ENCODE data around the gene ARHGAP26.

The ARHGAP26 gene, protein sequence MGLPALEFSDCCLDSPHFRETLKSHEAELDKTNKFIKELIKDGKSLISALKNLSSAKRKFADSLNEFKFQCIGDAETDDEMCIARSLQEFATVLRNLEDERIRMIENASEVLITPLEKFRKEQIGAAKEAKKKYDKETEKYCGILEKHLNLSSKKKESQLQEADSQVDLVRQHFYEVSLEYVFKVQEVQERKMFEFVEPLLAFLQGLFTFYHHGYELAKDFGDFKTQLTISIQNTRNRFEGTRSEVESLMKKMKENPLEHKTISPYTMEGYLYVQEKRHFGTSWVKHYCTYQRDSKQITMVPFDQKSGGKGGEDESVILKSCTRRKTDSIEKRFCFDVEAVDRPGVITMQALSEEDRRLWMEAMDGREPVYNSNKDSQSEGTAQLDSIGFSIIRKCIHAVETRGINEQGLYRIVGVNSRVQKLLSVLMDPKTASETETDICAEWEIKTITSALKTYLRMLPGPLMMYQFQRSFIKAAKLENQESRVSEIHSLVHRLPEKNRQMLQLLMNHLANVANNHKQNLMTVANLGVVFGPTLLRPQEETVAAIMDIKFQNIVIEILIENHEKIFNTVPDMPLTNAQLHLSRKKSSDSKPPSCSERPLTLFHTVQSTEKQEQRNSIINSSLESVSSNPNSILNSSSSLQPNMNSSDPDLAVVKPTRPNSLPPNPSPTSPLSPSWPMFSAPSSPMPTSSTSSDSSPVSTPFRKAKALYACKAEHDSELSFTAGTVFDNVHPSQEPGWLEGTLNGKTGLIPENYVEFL

DNA sequence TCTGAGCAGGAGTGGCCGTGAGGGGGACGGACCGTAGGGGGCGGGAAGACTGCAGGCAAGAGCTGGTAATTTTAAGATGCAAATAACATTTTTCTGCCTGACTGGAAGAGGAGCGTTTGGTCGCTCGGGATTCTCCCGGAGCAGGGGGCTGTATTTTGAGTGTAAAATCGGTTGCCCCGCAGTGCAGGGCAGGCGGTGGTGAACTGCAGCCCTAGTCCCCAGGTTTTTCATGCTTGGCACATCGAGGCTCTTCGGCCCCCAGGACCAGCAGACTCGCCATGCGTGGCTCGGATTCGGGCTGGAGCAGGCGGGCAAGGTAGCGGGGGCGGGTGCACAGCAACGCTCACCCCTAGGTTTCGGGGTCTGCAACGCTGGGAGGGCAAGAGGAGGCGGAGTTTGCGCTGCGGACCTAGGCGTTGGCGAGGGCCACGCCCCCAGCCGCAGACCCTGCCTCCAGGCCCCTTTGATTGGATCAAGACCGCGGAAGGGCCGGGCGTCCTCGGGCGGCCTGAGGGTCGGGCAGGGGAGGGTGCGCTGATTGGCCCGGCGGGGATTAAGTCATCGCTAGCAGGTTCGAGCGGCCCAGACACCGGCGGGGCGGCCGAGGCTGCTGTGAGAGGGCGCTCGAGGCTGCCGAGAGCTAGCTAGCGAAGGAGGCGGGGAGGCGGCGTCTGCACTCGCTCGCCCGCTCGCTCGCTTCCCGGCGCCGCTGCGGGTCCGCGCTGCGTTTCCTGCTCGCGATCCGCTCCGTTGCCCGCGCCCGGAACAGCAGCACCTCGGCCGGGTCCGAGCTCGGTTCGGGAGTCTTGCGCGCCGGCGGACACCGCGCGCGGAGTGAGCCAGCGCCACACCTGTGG, at the start of gene ARHGAP26:
Gene ARHGAP26, plus strand, starts transcription at position 585 of the 857 bp plus-strand sequence. CDS start 385 bp downstream, outside the sequence.
- peak; percentile 94 for DNase-seq (ENCODE audit: low spot score)

DNA sequence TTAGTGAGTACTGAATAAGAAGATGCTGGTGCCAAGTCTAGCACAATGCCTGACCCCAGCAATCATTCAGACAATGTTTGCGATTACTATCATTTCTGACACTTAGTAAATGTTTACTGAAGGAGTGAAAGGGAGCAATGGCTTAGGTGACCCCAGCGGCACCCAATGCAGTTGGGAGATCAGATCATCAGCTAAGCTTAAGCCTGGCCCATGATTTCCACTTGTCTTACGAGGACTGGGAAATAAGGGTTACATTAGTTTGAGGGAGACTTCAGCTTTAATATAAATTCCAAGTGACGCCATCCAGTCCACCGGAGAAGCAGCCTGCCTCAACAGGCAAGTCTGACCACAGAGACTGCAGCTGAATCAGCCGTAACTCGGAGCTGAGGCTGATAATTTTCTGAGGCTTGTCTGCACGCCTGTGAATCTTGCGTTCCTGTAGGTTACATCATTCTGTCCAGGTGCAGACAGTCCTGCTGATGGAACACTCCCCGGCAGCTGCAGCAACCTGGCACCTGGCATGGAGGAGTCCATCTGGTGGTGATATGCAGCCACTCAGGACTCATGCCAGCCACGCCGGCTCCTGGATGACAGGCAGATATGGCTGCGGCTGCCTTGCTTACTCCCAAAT, 49.4 kb upstream of the ARHGAP26 start:
- DNase-seq (ENCODE audit: low spot score), result no peak

DNA sequence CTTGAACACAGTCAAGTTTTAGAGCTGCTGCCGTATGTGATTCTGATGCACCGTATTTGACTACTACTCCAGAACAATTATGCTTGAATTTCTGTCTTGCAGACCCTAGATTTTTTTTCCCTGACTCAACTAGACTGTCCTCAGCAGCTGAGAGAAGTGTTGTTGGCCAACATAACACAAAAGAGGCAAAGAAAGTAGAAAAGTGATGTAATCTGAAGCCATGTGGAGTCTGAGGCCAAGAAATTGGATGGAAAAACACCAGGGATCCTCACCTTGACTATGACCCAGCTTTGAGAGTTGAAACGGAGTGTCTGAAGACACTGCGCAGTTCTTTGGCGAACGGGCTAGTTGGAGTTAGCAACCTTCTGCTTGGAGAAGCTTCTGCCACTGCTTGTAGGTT, 48.0 kb upstream of the ARHGAP26 start:
- DNase-seq (ENCODE audit: low spot score), result no peak

DNA sequence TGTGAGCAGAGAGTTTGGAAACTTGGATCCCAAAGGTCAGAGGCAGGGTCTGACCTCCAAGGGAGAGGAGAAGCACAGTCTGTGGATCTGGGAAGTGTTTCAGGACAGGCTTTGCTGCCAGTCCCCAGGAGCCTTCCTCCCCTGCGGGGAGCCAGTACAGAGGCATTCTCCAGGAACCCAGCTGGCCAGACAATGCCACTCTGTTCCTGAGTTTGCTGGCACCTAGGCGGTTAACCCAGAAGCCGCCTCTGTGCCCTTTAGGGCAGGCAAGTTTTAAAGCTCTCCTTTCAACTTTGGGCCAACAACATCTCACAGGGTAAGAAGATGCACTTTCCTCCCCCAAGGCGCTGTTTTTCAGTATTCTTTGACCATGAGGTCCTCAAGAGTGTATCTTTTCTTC, 47.3 kb upstream of the ARHGAP26 start:
- DNase-seq (ENCODE audit: low spot score), result no peak

DNA sequence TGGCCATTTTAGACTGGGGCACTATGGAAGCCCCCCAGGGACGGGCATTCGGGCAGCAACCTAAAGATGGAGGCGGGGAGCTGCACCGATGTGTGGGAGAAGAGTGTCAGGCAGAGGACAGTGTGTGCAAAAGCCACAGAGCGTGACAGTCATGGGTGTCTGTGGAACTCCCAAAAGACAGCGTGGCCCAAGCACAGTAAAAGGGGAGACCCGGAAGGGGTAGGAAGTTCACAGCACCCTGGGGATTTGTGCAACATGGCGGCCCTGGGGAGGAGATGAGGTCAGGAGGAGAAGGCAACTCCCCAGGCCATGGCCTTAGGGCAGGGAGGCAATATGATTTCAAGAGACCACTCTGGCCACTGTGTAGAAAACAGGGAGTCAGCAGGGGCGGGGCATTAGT, 45.4 kb upstream of the ARHGAP26 start:
- DNase-seq (ENCODE audit: low spot score), result no peak

DNA sequence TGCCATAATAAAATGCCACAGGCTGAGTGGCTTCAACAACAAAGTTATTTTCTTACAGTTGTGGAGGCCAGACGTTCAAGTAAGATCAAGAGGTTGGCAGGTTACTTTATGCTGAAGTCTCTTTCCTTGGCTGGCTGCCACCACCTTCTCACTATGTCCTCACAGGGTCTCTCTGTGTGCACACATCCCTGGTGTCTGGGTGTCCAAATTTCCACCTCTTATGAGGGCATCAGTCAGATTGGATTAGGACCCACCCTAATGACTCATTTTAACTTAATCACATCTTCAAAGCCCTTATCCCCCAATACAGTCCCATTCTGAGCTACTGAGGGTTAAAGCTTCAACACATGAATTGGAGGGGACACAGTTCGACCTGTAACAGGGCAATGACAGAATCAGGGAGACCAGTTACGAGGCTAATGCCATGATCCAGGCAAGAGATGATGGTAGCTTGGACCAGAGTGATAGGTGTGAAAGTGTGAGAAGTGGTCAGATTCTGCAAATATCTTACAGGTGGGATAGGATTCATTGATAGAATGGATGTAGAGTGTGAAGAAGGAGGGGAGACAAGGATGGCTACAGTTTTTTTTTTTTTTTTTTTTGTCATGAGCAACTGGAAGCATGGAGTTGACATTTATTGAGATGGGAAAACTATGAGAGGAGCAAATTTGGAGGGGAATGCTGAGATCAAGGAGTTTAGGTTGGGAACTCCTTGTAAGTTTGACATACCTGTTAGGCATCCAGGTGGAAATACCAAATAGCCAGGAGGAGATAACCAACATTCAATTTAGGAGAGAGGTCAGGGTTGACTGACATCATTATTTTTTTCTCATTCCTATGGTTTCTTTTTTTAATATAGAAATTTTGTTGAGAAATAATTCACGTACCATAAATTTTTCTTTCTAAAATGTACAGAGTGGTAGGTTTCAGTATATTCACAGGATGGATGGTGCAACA, 44.7 kb upstream of the ARHGAP26 start:
- DNase-seq (ENCODE audit: low spot score), result no peak

DNA sequence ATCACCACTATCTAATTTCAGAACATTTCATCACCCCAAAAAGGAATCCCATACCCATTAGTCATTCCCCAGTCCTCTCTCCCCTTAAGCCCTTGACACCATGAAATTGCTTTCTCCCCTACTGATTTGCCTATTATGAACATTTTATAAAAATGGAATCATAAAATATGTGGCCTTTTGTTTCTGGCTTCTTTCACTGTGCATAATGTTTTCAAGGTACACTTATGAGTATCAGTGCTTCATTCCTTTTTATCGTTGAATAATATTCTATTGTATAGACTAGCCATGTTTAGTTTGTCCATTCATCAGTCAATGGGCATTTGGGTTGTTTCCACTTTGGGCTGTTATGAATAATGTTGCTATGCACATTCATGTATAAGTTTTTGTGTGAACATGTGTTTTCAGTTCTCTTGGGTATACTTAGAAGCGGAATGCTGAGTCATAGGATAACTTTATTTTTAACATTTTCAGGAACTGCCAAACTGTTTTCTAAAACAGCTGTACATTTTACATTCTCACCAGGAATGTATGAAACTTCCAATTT, 43.9 kb upstream of the ARHGAP26 start:
- DNase-seq (ENCODE audit: low spot score), result no peak

DNA sequence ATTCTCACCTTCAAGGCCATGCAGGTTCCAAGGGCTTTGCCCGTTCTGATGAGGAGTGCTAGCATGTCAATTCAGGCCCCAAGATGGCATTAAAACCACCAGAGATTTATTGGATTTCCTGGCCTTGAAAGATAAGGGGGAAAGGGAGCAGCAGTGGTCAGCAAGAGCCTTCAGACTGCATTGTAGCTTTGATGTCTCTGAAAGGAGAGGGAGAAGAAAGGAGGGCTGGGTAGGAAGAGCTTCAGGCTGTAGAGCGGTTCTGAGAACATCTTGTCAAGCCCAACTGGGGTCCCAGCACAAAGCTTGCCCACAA, 42.5 kb upstream of the ARHGAP26 start:
- no peak for DNase-seq (ENCODE audit: low spot score)

DNA sequence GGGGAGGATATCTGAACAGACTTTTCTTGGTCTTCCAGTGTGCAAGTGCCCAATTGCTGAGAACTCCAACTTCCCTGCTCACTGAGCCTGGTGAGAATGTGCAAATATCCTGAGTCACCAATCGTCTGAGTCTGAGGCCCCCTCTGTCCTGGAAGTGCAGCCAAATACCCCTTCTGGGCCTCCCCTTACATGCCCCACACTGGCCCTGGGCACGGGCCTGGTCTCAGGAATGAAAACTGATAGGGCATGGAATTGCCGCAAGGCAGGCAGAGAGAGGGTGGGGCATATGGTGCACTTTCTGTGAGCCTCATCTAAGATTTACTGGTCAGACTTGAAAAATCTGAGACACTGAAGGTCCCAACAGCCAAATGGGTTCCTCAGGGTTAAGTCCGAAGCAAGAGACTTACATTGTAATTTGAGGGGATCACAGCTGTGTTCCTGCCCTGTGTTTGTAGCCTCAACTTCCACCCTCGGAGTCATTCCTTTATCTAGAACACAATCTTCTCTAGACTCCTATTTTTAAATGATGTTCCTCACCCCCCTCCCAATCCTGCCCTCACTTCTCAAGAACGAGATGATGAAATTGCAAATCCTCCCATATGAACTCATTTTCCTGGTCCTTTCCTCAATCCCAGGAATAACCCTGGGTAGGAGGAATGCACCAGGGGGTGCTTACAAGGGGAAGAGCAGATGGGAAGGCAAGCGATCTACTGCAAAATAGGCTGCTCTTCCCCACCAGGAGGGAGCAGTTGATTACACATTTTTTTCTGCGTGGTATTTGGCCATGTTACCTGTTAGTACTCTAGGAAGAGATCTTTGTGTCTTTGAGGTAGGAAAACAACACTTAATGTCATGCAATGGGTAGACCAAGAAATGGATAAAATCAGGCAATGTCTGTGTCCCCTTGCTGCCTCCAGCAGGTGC, 34.6 kb upstream of the ARHGAP26 start:
- no peak for DNase-seq (ENCODE audit: low spot score)

DNA sequence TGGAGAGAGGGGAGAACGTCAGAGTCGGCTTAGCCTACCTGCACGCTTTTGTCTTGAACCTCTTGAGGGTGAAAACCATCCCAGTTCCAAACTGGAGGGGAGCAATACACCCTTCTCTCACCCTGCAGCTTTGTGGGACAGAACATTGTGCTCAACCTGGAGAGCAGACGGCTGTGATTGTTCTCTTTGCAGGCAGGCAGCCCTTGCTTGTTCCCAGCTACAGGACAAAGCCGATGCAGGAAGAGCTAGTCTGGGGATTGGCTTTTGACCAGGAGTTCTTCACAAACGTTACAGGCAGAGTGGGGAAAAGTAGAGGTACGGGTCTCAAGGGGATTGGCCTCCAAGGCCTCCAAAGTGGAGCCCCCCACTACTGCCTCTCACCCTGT, 33.9 kb upstream of the ARHGAP26 start:
- no peak for DNase-seq (ENCODE audit: low spot score)

DNA sequence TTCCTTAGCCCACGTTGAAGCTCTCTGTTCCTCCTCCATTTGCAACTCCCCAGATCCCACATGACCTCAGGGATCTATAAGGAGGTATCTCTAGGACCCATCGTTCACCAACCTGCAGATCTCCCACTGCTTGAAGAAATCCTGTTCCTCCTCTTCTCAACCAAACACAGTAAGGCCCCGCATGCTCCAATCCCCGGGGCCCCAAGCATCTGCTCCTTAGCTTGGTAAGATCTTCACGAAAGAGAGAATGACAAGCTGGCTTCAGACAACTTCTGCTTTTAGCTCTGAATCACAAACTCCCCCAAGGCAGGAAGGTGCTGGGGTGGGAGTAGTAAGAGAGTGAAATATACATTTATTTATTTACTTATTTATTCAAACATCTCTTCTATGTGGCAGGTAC, 33.0 kb upstream of the ARHGAP26 start:
- DNase-seq (ENCODE audit: low spot score), result no peak

DNA sequence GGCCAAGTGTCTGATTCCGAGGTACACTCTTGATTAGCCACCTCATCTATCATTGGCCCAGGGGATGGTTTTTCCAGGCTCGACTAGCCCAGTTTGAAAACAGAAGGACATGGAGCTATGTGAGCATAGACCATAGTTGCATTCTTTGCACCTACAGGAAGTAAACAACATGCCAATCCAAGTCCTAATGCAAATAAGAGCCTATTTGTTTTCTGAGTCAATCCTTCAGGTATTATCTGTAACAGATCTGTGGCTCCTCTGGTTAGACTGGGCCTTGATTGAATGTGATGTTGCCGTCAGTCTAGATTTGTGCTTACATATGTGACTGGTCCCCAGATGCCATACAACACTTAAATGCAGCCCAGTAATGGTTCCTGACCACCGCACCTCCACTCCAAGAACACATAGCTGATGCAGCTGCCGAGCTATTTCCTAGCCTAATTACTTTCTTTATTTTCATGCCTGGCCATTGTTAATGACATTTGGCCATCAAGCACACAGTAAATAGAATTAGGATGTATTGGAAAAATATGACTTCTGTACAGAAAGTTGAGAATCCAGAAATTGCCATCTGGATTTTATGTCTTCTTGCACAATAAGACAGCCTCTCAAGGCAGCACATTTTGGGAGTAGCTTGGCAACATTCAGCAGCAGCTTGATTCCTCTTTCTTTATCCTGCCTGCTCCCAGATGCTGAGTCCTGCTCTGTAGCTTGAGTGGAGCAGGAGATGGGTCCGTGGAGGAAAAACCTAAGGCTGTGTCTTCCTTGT, 29.5 kb upstream of the ARHGAP26 start:
- DNase-seq (ENCODE audit: low spot score), result no peak

DNA sequence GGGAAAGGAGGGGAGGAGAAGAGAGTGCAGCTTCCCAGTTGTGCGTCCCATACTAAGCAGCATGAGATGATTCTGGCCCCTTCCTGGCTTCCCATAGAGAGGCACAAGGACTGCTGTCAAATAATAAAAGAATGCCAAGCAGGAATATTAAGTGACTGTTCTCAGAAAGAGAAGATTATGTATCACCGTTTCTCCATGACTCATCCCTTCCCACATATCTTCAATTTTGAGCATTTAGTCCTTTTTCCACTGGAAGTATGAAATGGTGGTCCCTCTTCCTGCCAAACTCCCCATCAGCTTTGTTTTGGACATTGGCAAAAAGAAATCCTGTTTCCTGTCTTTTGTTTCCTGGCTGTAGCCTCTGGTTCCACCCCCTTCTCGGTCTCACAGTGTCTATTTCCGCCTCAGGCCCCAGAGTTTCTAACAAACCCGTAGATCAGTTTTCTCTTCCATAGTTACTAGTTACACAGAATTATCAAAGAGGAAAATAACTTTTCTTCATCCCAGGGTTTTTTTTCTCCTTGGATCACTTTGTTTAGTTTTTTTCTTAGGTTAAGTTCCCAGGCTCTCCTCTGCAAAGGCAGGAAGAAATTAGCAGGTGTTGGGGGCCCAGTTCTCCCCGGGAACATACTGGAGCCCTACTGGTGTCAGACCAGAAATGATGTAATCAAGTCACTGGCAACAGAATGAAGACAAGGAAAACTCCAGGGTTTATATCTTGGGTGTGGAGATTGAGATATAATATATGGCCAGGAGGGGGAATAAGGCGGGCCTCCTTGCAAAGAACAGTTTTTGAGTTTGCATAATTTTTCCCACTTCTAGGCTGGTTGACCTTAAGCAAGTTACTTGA, 26.4 kb upstream of the ARHGAP26 start:
- DNase-seq (ENCODE audit: low spot score), result no peak

DNA sequence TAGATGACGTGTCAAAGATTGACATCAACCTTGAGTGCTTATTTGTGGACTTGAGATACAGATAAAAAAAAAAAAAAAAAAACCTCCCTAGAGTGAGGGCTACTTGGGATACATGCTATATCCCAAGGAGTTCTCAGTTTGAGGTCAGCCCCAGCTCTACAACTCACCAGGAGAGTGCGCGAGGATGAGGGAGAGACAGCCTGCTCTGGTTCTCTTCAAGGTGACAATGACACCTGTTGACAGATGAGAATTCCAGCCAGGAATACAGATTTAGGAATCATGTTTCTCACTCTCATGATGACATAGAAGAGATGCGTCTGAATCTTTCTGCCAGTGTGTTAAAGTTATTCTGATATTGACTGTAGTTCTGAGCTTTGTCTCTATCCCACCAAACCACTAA, 24.9 kb upstream of the ARHGAP26 start:
- DNase-seq (ENCODE audit: low spot score), result no peak

DNA sequence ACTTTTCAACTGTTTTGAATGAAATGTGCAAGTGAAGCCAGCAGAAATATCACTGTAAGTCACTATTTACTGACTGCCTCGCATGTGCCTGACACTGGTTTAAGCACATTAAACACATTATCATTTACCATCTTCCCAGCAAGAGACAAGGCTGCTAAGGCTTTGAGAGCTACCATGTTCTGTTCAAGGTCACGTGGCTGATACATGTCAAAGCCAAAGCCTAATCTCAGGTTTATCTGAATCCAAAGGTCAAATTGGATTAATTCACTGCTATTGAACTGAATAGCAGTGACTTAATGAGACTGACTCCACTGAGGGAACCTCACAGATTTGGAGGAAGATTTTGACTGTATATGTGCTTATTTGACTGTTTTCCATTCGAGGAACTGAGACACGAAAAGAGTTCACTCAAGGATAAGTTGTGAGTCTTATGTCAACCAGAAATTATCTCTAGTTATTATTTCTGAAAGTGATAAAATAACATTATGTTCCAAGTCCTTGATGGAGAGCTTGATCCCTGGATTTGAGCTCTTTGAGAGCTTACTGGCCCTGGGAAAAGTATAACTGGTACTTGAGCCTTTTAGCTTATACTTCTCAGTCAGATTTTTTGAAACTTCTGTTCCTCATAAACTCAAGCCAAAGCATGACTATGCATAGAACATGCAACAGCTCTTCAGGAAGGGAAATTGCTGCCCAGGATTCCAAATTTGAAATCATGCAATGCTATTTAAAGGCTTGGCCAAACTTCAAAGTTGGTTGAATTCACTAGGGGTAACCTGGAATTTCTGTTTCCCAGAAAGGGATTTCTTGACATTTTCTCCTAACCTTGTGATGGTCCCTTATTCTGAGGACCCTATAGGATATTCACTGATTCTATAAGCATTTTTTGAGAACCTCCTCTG, 23.4 kb upstream of the ARHGAP26 start:
- DNase-seq (ENCODE audit: low spot score), result no peak

DNA sequence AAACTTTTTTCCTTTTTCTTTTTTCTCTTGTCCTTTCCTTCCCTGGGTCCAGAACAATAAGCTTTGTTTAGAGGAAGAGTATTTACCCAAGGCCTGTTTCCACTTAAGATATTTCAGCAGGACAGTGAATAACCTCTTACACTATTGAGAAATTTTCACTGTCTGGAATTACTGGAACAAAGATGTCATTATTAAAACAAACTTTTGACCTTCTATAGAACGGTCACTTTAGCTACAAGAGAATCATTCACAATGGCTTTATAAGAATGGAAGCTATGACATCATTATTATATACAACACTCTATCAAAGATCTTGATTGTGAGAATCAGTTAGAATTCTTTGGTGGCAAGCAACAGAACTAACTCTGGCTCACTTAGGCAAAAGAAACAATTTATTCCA, 22.0 kb upstream of the ARHGAP26 start:
- DNase-seq (ENCODE audit: low spot score), result no peak
